ENCODE measurements around the gene KCTD13.
A peak's percentile ranks its signal among the peaks of the same experiment; 100 is the strongest.

Gene KCTD13

DNA sequence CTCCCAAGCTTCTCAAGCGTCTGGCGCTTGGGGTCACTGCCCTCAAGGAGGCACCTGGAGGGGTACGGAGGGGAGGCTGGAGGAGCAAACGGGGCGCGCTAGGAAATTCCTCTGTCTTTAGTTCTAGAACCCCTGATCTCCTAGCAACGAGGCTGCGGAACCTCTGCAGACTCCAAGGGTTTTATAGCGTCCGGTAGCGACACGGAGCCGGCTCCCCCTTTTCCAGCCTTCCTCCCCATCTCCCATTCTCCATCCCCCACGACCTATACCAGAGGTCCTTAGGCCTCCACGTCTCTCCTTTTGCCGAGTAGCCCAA, 62.4 kb downstream of the KCTD13 start:
- no peaks in the 10 kb centered on the region for H3K27me3 ChIP-seq (ENCODE audit: low read length)
- peak overlapping the region; percentile 34 for H3K4me2 ChIP-seq (ENCODE audit: low read depth, low read length, poor library complexity, severe bottlenecking)
- no peak for TF ChIP-seq EZH2phosphoT487 (conservative IDR thresholded peaks at IDR 0.05; ENCODE audit: low read length)
- TF ChIP-seq, protein P1, sequence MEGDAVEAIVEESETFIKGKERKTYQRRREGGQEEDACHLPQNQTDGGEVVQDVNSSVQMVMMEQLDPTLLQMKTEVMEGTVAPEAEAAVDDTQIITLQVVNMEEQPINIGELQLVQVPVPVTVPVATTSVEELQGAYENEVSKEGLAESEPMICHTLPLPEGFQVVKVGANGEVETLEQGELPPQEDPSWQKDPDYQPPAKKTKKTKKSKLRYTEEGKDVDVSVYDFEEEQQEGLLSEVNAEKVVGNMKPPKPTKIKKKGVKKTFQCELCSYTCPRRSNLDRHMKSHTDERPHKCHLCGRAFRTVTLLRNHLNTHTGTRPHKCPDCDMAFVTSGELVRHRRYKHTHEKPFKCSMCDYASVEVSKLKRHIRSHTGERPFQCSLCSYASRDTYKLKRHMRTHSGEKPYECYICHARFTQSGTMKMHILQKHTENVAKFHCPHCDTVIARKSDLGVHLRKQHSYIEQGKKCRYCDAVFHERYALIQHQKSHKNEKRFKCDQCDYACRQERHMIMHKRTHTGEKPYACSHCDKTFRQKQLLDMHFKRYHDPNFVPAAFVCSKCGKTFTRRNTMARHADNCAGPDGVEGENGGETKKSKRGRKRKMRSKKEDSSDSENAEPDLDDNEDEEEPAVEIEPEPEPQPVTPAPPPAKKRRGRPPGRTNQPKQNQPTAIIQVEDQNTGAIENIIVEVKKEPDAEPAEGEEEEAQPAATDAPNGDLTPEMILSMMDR (IDR thresholded peaks at IDR 0.05; ENCODE audit: insufficient read depth, low read length, poor library complexity, severe bottlenecking) = no peak
- H3K36me3 ChIP-seq (ENCODE audit: low read length) = no peaks in the 10 kb centered on the region
- H3K4me3 ChIP-seq (ENCODE audit: insufficient read depth, low read length, poor library complexity, severe bottlenecking) = no peak overlapping the region
- H2AFZ ChIP-seq (ENCODE audit: low read depth, low read length, severe bottlenecking) = peak overlapping the region; percentile 95
- no peak overlapping the region for H3K9ac ChIP-seq (ENCODE audit: low read length)
- no peaks in the 10 kb centered on the region; the same call in 1 of the 2 replicates for H3K79me2 ChIP-seq (ENCODE audit: insufficient read depth, low read length)
- H3K9me3 ChIP-seq (ENCODE audit: insufficient read depth, low read length) = no peaks in the 10 kb centered on the region
- H3K27ac ChIP-seq (ENCODE audit: low read depth, low read length) = no peak overlapping the region
- H3F3A ChIP-seq (ENCODE audit: insufficient read depth) = no peaks in the 10 kb centered on the region
- no peaks in the 10 kb centered on the region for H4K20me1 ChIP-seq (ENCODE audit: low read depth, low read length)
- no peaks in the 10 kb centered on the region for H3K9me2 ChIP-seq (replicated peaks; ENCODE audit: insufficient read depth, low read length)

DNA sequence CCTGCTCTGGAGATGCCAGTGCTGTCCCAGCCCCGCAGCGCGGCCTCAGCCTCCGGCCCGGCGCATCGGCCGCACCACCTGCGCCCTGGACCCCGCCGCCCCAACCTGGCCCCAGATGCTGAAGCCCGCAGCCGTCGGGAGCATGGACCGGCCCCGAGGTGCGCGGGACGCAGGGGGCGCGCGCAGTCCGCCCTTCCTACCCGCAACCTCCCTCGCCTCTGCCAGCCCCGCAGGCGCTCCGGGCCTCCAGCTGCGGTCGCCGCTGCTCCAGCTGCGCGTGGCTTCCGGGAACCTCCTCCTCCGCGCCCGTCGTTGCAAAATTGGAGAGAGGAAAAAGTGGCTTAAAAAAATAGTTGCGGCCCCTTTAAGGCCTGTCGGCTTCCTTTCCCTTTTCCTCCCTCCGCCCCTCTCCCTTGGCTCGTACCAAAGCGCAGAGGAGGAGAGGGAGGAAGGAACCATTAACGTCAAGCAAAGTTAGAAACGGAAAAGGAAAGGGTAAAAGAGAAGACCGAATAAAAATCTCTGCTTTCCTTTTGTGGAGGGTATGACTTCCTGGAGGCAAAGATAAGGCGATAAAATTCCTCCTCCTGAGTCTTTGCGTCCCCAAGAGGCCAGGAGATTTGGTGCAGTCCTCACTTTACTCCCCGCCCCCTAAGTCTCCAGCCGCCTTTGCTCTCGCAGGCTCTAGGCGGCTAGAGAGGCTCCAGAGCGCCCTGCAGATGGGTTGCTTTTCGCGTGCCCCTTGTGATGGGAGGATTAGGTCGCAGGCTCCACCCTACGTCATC, 63.0 kb downstream of the KCTD13 start, which contains the start of gene CDIPT:
TSS of gene CDIPT (minus strand) at position 343 of the 785 bp plus-strand sequence. CDS start 369 bp downstream, outside the sequence.
- peak within 1 kb of the TSS; percentile 67 for H3K4me2 ChIP-seq (ENCODE audit: low read depth, low read length, poor library complexity, severe bottlenecking)
- H3K79me2 ChIP-seq (ENCODE audit: insufficient read depth, low read length) = no peaks in the 10 kb centered on the region; the same call in 1 of the 2 replicates
- no peaks in the 10 kb centered on the region for H3K9me2 ChIP-seq (replicated peaks; ENCODE audit: insufficient read depth, low read length)
- TF ChIP-seq EZH2phosphoT487 (conservative IDR thresholded peaks at IDR 0.05; ENCODE audit: low read length) = no peak
- TF ChIP-seq, protein P1 (IDR thresholded peaks at IDR 0.05; ENCODE audit: insufficient read depth, low read length, poor library complexity, severe bottlenecking) = peak; percentile 63
- H3F3A ChIP-seq (ENCODE audit: insufficient read depth) = no peaks in the 10 kb centered on the region
- H3K4me3 ChIP-seq (ENCODE audit: insufficient read depth, low read length, poor library complexity, severe bottlenecking) = peak within 1 kb of the TSS; percentile 91
- no peaks in the 10 kb centered on the region for H4K20me1 ChIP-seq (ENCODE audit: low read depth, low read length)
- no peaks in the 10 kb centered on the region for H3K27me3 ChIP-seq (ENCODE audit: low read length)
- peak within 1 kb of the TSS; percentile 73 for H3K9ac ChIP-seq (ENCODE audit: low read length)
- no peaks in the 10 kb centered on the region for H3K36me3 ChIP-seq (ENCODE audit: low read length)
- H3K27ac ChIP-seq (ENCODE audit: low read depth, low read length) = peak within 1 kb of the TSS; percentile 76
- H2AFZ ChIP-seq (ENCODE audit: low read depth, low read length, severe bottlenecking) = peak within 1 kb of the TSS; percentile 95
- H3K9me3 ChIP-seq (ENCODE audit: insufficient read depth, low read length) = no peaks in the 10 kb centered on the region

DNA sequence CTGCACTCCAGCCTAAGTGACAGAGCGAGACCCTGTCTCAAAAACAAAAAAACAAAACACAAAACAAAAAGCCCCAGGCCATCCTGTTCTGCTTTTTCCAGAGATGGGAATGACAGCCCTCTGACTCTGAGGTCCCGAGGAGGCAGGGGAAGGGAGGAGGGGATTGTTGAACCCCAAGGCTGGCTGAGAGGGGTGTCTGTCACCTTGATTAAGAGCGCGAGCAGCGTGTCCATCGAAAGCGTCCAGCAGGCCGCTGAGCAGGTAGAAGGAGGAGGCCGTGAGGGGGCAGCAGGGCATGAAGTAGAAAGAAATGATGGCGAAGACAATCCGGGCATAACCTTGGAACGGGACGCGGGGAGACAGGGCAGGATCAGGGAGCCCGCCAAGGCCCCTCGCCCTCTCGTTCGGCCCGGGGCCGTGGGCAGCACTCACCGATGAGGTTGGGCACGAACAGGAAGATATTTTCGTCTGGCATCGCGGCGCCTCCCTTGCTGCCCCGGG, 63.6 kb downstream of the KCTD13 start:
- H4K20me1 ChIP-seq (ENCODE audit: low read depth, low read length) = no peaks in the 10 kb centered on the region
- H3K79me2 ChIP-seq (ENCODE audit: insufficient read depth, low read length) = no peaks in the 10 kb centered on the region; the same call in 1 of the 2 replicates
- H2AFZ ChIP-seq (ENCODE audit: low read depth, low read length, severe bottlenecking) = peak overlapping the region; percentile 95
- no peaks in the 10 kb centered on the region for H3K36me3 ChIP-seq (ENCODE audit: low read length)
- H3K4me2 ChIP-seq (ENCODE audit: low read depth, low read length, poor library complexity, severe bottlenecking) = peak overlapping the region; percentile 67
- no peaks in the 10 kb centered on the region for H3K9me3 ChIP-seq (ENCODE audit: insufficient read depth, low read length)
- H3K27me3 ChIP-seq (ENCODE audit: low read length) = no peaks in the 10 kb centered on the region
- peak overlapping the region; percentile 73 for H3K9ac ChIP-seq (ENCODE audit: low read length)
- peak overlapping the region; percentile 91 for H3K4me3 ChIP-seq (ENCODE audit: insufficient read depth, low read length, poor library complexity, severe bottlenecking)
- no peaks in the 10 kb centered on the region for H3F3A ChIP-seq (ENCODE audit: insufficient read depth)
- no peaks in the 10 kb centered on the region for H3K9me2 ChIP-seq (replicated peaks; ENCODE audit: insufficient read depth, low read length)
- TF ChIP-seq, protein P1 (IDR thresholded peaks at IDR 0.05; ENCODE audit: insufficient read depth, low read length, poor library complexity, severe bottlenecking) = no peak
- no peak for TF ChIP-seq EZH2phosphoT487 (conservative IDR thresholded peaks at IDR 0.05; ENCODE audit: low read length)
- no peak overlapping the region for H3K27ac ChIP-seq (ENCODE audit: low read depth, low read length)

Measured in SU-DHL-6 (cell line).